BLaER1 (cell line): Measurements from ENCODE around the gene ZBTB20.
"Not testable (repeated sequence)": the region's sequence is repeated elsewhere in the genome, so short reads cannot be mapped to it uniquely, and the experiment has no call there.

Source experiments
- H3K27ac ChIP-seq: shearing (Covaris generic); formaldehyde crosslinking; 2 replicates; pipeline ENCODE4 v1.8.1; 2022
- H3K27me3 ChIP-seq: shearing (Covaris generic); formaldehyde crosslinking; 2 replicates; pipeline ENCODE4 v1.8.1; 2022
- H3K36me3 ChIP-seq: shearing (Covaris generic); formaldehyde crosslinking; 2 replicates; pipeline ENCODE4 v1.8.1; 2022
- H3K4me1 ChIP-seq: shearing (Covaris generic); formaldehyde crosslinking; 2 replicates; pipeline ENCODE4 v1.8.1; 2022
- H3K4me2 ChIP-seq: shearing (Covaris generic); formaldehyde crosslinking; 2 replicates; pipeline ENCODE4 v1.8.1; 2022
- H3K4me3 ChIP-seq: shearing (Covaris generic); formaldehyde crosslinking; 2 replicates; pipeline ENCODE4 v1.8.1; 2022
- H3K9ac ChIP-seq: shearing (Covaris generic); formaldehyde crosslinking; 2 replicates; pipeline ENCODE4 v1.8.1; 2022
- H3K9me3 ChIP-seq: shearing (Covaris generic); formaldehyde crosslinking; 2 replicates; pipeline ENCODE4 v1.8.1; 2022
- H4K20me1 ChIP-seq: shearing (Covaris generic); formaldehyde crosslinking; 2 replicates; pipeline ENCODE4 v1.8.1; 2022
- Cebpa-rat ChIP-seq: shearing (Covaris generic); IDR thresholded peaks from 2 replicates; pipeline ENCODE4 v1.8.1; 2022

ZBTB20 gene

GRCh38 chr3:114700637-114701234, 446.4 kb downstream of the ZBTB20 start:
- Histone ChIP-seq H3K4me1 (no peaks in the 10 kb centered on the region), H4K20me1 (no peaks in the 10 kb centered on the region), H3K36me3 (no peaks in the 10 kb centered on the region), H3K9me3 (no peaks in the 10 kb centered on the region), H3K27ac (no peak overlapping the region), H3K9ac (no peak overlapping the region), H3K4me2 (no peak overlapping the region), H3K27me3 (no peaks in the 10 kb centered on the region), H3K4me3 (no peak overlapping the region)
- no peak for TF ChIP-seq Cebpa-rat

DNA sequence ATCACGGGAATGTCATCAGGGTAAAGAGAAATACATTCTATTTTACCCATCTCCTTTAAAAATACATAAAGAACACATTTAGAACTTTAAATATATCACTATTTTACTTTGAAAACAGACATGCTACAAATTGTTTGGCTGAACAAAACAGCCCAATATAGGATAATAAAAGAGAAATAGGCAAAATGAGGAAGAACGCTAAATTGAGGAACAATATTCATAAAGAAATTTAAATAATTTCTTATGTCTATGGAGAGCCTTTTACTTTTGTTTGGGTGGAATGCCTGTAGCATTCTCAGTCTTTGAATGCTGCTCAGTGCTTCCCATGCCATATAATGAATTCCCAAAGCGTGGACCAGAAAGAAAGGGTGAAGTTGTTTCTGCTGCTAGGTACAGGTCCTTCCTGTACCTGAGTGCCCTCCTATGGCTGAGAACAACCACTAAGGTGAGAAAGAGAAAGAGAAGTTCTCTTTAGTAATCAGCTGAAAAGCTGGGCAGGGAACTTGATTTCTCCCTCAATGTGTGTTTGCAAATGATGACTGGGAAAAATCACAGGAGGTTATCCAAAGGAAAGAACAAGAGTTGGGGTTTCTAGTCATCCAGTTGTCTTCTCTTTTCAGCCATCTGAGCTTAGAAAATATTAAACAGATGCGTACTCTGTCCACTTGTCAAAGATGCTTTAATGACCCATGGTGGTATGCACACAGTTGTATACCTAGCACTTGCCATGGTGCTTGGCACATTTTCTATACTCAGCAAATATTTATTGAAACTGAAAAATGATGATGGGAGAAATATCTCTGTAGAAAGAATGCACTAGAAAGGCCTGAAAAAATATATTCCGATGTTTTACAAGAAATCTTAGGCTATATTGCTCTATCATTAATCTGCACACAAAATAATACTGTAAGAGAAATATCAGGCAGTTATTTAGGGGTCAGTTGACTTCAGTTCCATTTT, 448.7 kb downstream of the ZBTB20 start:
- H3K27ac ChIP-seq = no peak overlapping the region
- no peaks in the 10 kb centered on the region for H3K9me3 ChIP-seq
- H3K36me3 ChIP-seq = no peaks in the 10 kb centered on the region
- no peaks in the 10 kb centered on the region for H3K4me1 ChIP-seq
- no peaks in the 10 kb centered on the region for H3K27me3 ChIP-seq
- H3K9ac ChIP-seq = no peak overlapping the region
- no peak overlapping the region for H3K4me3 ChIP-seq
- H3K4me2 ChIP-seq = no peak overlapping the region
- TF ChIP-seq Cebpa-rat = no peak
- no peaks in the 10 kb centered on the region for H4K20me1 ChIP-seq

GRCh38 chr3:114697401-114697800, 449.7 kb downstream of the ZBTB20 start:
- no peak overlapping the region for H3K4me3 ChIP-seq
- no peak for TF ChIP-seq Cebpa-rat
- no peaks in the 10 kb centered on the region for H3K4me1 ChIP-seq
- H3K4me2 ChIP-seq = no peak overlapping the region
- H3K27ac ChIP-seq = no peak overlapping the region
- no peaks in the 10 kb centered on the region for H4K20me1 ChIP-seq
- H3K36me3 ChIP-seq = no peaks in the 10 kb centered on the region
- no peaks in the 10 kb centered on the region for H3K9me3 ChIP-seq
- H3K27me3 ChIP-seq = no peaks in the 10 kb centered on the region
- no peak overlapping the region for H3K9ac ChIP-seq

- H3K4me3 ChIP-seq = no peak overlapping the region
- H3K4me2 ChIP-seq = no peak overlapping the region
- no peak for TF ChIP-seq Cebpa-rat
Measured at GRCh38 chr3:114694251-114694650, 452.8 kb downstream of the ZBTB20 start.

DNA sequence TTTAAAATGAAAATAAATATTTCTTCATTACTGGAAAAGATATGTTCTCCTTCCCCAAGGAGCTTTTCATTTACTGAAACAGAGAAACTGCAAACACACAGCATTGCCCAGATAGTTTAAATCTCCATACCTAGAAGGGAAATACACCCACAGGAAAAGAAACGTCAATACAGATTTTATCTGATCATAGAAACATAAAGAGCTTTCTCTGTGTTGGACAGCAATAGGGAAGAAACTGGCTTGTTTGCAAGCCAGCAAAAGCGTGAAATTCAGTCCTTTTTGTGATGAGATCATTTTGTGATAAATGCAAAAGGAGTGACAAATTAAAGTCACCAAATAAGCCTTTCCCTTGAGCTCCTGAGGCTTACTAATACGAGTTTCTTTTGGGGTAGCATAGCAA, 455.2 kb downstream of the ZBTB20 start:
- Histone ChIP-seq H3K4me1 (peaks cover 6% of the 10 kb centered on the region), H3K4me2 (no peak overlapping the region), H3K36me3 (no peaks in the 10 kb centered on the region), H3K27me3 (no peaks in the 10 kb centered on the region), H3K9me3 (no peaks in the 10 kb centered on the region), H3K4me3 (no peak overlapping the region), H4K20me1 (no peaks in the 10 kb centered on the region), H3K27ac (no peak overlapping the region), H3K9ac (no peak overlapping the region)
- no peak for TF ChIP-seq Cebpa-rat

More at GRCh38 chr3:114694251-114694650, 452.8 kb downstream of the ZBTB20 start:
- Histone ChIP-seq H3K36me3 (no peaks in the 10 kb centered on the region), H3K9me3 (no peaks in the 10 kb centered on the region), H3K9ac (no peak overlapping the region), H3K27me3 (no peaks in the 10 kb centered on the region), H4K20me1 (no peaks in the 10 kb centered on the region), H3K4me1 (no peaks in the 10 kb centered on the region), H3K27ac (no peak overlapping the region)

- H3K27me3 ChIP-seq = no peaks in the 10 kb centered on the region
- no peak overlapping the region for H3K27ac ChIP-seq
- H3K9me3 ChIP-seq = no peaks in the 10 kb centered on the region
- H3K4me2 ChIP-seq = no peak overlapping the region
- H3K4me1 ChIP-seq = peaks cover 15% of the 10 kb centered on the region
- no peak for TF ChIP-seq Cebpa-rat
- H4K20me1 ChIP-seq = no peaks in the 10 kb centered on the region
- no peak overlapping the region for H3K9ac ChIP-seq
- H3K4me3 ChIP-seq = no peak overlapping the region
- no peaks in the 10 kb centered on the region for H3K36me3 ChIP-seq
Measured at GRCh38 chr3:114690911-114691310, 456.2 kb downstream of the ZBTB20 start.

DNA sequence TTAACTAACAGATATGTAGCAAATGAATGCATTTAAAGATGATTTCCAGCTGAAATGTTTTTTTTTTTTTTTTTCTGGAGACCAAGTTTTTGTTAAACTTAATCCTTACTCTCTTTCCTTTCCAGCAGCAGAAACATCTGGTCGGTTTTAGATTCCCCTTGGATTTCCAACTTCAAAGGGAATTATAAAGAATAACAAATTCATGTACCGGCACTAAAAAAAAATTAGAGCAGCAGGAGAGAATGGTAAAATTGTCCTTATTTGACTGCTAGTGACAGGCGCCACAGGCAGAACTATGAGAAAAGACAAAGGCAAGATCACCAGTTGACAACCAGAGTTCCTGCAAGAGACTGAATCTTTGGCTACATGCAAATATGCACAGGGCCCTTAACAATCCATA, 459.9 kb downstream of the ZBTB20 start:
- Histone ChIP-seq H3K9me3 (no peaks in the 10 kb centered on the region), H3K9ac (no peak overlapping the region), H3K27me3 (no peaks in the 10 kb centered on the region), H3K27ac (peak overlapping the region; percentile 42; the same call in 1 of the 2 replicates), H4K20me1 (no peaks in the 10 kb centered on the region), H3K4me2 (peak overlapping the region; percentile 70), H3K4me3 (no peak overlapping the region), H3K36me3 (no peaks in the 10 kb centered on the region), H3K4me1 (peaks cover 30% of the 10 kb centered on the region)
- no peak for TF ChIP-seq Cebpa-rat

GRCh38 chr3:114686621-114687020, 460.5 kb downstream of the ZBTB20 start:
- Histone ChIP-seq H3K4me1 (peaks cover 30% of the 10 kb centered on the region), H3K4me2 (peak overlapping the region; percentile 70), H3K4me3 (no peak overlapping the region), H3K27me3 (no peaks in the 10 kb centered on the region), H4K20me1 (no peaks in the 10 kb centered on the region), H3K9me3 (no peaks in the 10 kb centered on the region), H3K9ac (no peak overlapping the region), H3K36me3 (no peaks in the 10 kb centered on the region), H3K27ac (peak overlapping the region; percentile 42; the same call in 1 of the 2 replicates)
- no peak for TF ChIP-seq Cebpa-rat

- no peaks in the 10 kb centered on the region for H4K20me1 ChIP-seq
- no peaks in the 10 kb centered on the region for H3K9me3 ChIP-seq
- no peak overlapping the region; the same call in 1 of the 2 replicates for H3K27ac ChIP-seq
- peaks cover 30% of the 10 kb centered on the region for H3K4me1 ChIP-seq
- no peak overlapping the region for H3K4me3 ChIP-seq
- H3K9ac ChIP-seq = no peak overlapping the region
- peak overlapping the region; percentile 51 for H3K4me2 ChIP-seq
- no peaks in the 10 kb centered on the region for H3K36me3 ChIP-seq
- no peak for TF ChIP-seq Cebpa-rat
- H3K27me3 ChIP-seq = no peaks in the 10 kb centered on the region
Measured at GRCh38 chr3:114685161-114685560, 461.9 kb downstream of the ZBTB20 start.

GRCh38 chr3:114680299-114680698, 466.8 kb downstream of the ZBTB20 start:
- no peak overlapping the region for H3K4me2 ChIP-seq
- H3K9me3 ChIP-seq = no peaks in the 10 kb centered on the region
- no peak overlapping the region for H3K9ac ChIP-seq
- H3K4me3 ChIP-seq = no peak overlapping the region
- no peaks in the 10 kb centered on the region for H3K36me3 ChIP-seq
- H3K27me3 ChIP-seq = no peaks in the 10 kb centered on the region
- no peak overlapping the region for H3K27ac ChIP-seq
- H3K4me1 ChIP-seq = peaks cover 8% of the 10 kb centered on the region
- H4K20me1 ChIP-seq = no peaks in the 10 kb centered on the region
- TF ChIP-seq Cebpa-rat = no peak

- not testable (repeated sequence) for H3K9ac ChIP-seq, H3K4me1 ChIP-seq, H3K27me3 ChIP-seq, H3K9me3 ChIP-seq, H3K36me3 ChIP-seq, H3K4me3 ChIP-seq, H3K4me2 ChIP-seq, H4K20me1 ChIP-seq, H3K27ac ChIP-seq
Measured at GRCh38 chr3:114679773-114680172, 467.3 kb downstream of the ZBTB20 start.
